ENCODE results near the gene FARSA.

DNA sequence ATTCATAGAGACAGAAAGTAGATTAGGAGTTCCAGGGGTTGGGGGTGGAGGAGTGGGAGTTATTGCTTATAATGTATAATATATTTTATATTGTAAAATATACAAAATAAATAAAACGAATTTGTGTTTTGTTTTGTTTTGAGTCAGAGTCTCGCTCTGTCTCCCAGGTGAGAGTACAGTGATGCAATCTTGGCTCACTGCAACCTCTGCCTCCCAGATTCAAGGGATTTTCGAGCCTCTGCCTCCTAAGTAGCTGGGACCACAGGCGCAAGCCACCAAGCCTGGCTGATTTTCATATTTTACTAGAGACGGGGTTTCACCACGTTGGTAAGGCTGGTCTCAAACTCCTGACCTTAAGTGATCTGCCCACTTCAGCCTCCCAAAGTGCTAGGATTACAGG lies 26.0 kb upstream of the FARSA start:
- TF ChIP-seq, protein P1, sequence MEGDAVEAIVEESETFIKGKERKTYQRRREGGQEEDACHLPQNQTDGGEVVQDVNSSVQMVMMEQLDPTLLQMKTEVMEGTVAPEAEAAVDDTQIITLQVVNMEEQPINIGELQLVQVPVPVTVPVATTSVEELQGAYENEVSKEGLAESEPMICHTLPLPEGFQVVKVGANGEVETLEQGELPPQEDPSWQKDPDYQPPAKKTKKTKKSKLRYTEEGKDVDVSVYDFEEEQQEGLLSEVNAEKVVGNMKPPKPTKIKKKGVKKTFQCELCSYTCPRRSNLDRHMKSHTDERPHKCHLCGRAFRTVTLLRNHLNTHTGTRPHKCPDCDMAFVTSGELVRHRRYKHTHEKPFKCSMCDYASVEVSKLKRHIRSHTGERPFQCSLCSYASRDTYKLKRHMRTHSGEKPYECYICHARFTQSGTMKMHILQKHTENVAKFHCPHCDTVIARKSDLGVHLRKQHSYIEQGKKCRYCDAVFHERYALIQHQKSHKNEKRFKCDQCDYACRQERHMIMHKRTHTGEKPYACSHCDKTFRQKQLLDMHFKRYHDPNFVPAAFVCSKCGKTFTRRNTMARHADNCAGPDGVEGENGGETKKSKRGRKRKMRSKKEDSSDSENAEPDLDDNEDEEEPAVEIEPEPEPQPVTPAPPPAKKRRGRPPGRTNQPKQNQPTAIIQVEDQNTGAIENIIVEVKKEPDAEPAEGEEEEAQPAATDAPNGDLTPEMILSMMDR (IDR thresholded peaks at IDR 0.05) = no peak
- no peak for TF ChIP-seq POLR2A (IDR thresholded peaks at IDR 0.05)
